NCI-H187 (cell line): ENCODE measurements around the gene MRPS34.
A peak's percentile ranks its signal among the peaks of the same experiment; 100 is the strongest.
"Not testable (repeated sequence)": the region's sequence is repeated elsewhere in the genome, so short reads cannot be mapped to it uniquely, and the experiment has no call there.

Experiments
- DNase-seq, 2 experiments: peaks; one replicate each; lab custom pipeline; 2025; lab: John Stamatoyannopoulos, UW

The MRPS34 gene

GRCh38 chr16:1772908-1773702 is at the start of gene MRPS34:
MRPS34 (minus strand) TSS chr16:1773134; CDS start chr16:1773119, 15 bp downstream.
- peak; percentile 66 to 91 for DNase-seq

- DNase-seq: no peak
Measured at GRCh38 chr16:1821861-1822611, 49.1 kb upstream of the MRPS34 start.

- DNase-seq: no peak
Measured at GRCh38 chr16:1820946-1821290, 48.0 kb upstream of the MRPS34 start.

- no peak for DNase-seq
Measured at GRCh38 chr16:1820096-1820945, 47.4 kb upstream of the MRPS34 start.

GRCh38 chr16:1819611-1820010 is 46.7 kb upstream of the MRPS34 start:
- no peak for DNase-seq

- DNase-seq: no peak
Measured at GRCh38 chr16:1818873-1819525, 46.1 kb upstream of the MRPS34 start.

- no peak for DNase-seq
Measured at GRCh38 chr16:1818204-1818872, 45.4 kb upstream of the MRPS34 start.

GRCh38 chr16:1817716-1818115 is 44.8 kb upstream of the MRPS34 start:
- DNase-seq: no peak

- DNase-seq: no peak
Measured at GRCh38 chr16:1817276-1817589, 44.3 kb upstream of the MRPS34 start.

GRCh38 chr16:1816396-1817275 is 43.7 kb upstream of the MRPS34 start:
- DNase-seq: no peak

- no peak for DNase-seq
Measured at GRCh38 chr16:1815461-1815860, 42.5 kb upstream of the MRPS34 start.

GRCh38 chr16:1812732-1813163 is 39.8 kb upstream of the MRPS34 start:
- peak; percentile 56 to 65 for DNase-seq

GRCh38 chr16:1810536-1810935 is 37.6 kb upstream of the MRPS34 start:
- DNase-seq: no peak

- no peak for DNase-seq
Measured at GRCh38 chr16:1810106-1810505, 37.2 kb upstream of the MRPS34 start.

- DNase-seq: no peak
Measured at GRCh38 chr16:1809281-1809801, 36.4 kb upstream of the MRPS34 start.

- no peak for DNase-seq
Measured at GRCh38 chr16:1808691-1809090, 35.8 kb upstream of the MRPS34 start.

- DNase-seq: no peak
Measured at GRCh38 chr16:1807626-1808025, 34.7 kb upstream of the MRPS34 start.

GRCh38 chr16:1800701-1801100 is 27.8 kb upstream of the MRPS34 start:
- no peak for DNase-seq

- DNase-seq: not testable (repeated sequence)
Measured at GRCh38 chr16:1799263-1799662, 26.3 kb upstream of the MRPS34 start.
